HG03139 (cell line): Measurements from ENCODE around the gene SLC36A2.
"Not testable (repeated sequence)": the region's sequence is repeated elsewhere in the genome, so short reads cannot be mapped to it uniquely, and the experiment has no call there.

Experiments used
- ATAC-seq: cut with Tn5 transposase; IDR thresholded peaks from one replicate; pipeline ENCODE4 v1.9.1; 2021; ENCODE audit not compliant: unreplicated experiment

Gene SLC36A2

GRCh38 chr5:151347369-151347768 lies at the start of gene SLC36A2:
SLC36A2 (minus strand) TSS chr5:151347559; CDS start chr5:151347460, 99 bp downstream.
- no peak for ATAC-seq

- ATAC-seq: no peak
These were observed 41.6 kb upstream of the SLC36A2 start for GRCh38 chr5:151388960-151389359.

GRCh38 chr5:151384106-151384505 lies 36.7 kb upstream of the SLC36A2 start:
- ATAC-seq: no peak

- ATAC-seq: no peak
These were observed 35.7 kb upstream of the SLC36A2 start for GRCh38 chr5:151383011-151383410.

- no peak for ATAC-seq
These were observed 35.2 kb upstream of the SLC36A2 start for GRCh38 chr5:151382576-151382975.

DNA sequence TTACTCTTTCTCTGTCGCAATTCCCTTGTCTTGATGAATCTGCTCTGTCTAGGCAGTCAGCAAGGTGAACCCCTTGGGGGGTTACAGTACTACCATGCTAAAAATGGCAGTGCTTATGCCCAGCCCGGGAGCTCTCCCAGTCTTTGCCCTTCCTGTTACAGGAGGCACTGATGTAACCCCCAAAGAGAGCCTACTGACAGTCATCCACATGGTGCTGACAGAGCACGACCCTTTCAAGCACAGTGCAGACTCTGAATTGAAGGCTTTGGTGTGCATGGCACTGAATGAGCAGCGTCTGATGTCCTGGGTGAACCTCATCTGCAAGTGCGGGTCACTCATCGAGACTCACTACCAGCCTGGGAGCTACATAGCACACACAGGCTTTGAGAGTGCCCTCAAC lies 34.5 kb upstream of the SLC36A2 start:
- no peak for ATAC-seq

- no peak for ATAC-seq
These were observed 31.3 kb upstream of the SLC36A2 start for GRCh38 chr5:151378616-151379015.

GRCh38 chr5:151374539-151374938 lies 27.2 kb upstream of the SLC36A2 start:
- no peak for ATAC-seq

DNA sequence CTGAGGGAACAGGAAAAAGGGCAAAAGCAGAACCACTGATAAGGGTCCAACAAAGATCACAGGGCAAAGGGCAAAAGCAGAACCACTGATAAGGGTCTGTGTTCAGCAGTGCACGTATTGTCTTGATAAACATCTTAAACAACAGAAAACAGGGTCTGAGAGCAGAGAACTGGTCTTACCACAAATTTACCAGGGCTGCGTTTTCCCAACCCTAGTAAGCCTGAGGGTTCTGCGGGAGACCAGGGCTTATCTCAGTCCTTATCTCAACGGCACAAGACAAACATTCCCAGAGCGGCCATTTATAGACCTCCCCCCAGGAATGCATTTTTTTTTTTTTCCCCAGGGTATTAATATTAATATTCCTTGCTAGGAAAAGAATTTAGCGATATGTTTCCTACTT lies 19.7 kb upstream of the SLC36A2 start:
- ATAC-seq: not testable (repeated sequence)

- no peak for ATAC-seq
These were observed 16.3 kb upstream of the SLC36A2 start for GRCh38 chr5:151363673-151364072.

- no peak for ATAC-seq
These were observed 15.6 kb upstream of the SLC36A2 start for GRCh38 chr5:151362970-151363369.

DNA sequence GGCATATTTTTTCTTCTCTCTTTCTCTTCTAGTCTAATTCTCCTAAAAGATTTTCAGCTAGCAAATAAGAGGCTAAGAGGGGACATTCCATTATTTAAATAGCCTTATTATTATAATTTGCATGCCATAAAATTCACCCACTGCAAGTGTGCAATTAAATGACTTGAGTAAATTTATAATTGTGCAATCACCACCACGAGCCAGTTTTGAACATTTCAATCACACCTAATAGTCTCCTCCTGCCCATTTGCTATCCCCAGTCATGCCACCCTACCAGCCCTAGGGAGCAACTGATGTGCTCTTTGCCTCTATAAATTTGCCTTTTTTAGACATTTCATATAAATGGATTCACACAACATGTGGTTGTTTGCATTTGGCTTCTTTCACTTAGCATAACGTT lies 12.0 kb upstream of the SLC36A2 start:
- ATAC-seq: no peak

GRCh38 chr5:151357792-151358191 lies 10.4 kb upstream of the SLC36A2 start:
- ATAC-seq: no peak

DNA sequence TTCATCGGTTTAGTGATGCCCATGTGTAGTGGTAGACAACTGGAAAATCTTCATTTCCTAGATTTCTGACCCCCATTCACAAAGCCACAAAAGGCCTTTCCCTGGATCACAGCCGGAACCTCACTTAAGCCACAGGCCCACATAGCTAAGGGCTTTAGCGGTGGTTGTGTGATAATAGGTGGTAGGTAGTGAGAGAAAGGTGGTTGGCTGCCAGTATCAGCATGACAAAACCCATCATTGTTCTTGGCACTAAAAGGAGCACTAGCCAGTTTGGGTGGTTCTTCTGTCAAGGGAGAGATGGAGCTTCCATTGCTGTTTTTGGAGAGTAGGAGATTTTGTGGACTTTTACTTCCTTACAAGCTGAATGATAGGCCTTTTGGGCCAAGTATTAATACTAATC lies 9.7 kb upstream of the SLC36A2 start:
- no peak for ATAC-seq

DNA sequence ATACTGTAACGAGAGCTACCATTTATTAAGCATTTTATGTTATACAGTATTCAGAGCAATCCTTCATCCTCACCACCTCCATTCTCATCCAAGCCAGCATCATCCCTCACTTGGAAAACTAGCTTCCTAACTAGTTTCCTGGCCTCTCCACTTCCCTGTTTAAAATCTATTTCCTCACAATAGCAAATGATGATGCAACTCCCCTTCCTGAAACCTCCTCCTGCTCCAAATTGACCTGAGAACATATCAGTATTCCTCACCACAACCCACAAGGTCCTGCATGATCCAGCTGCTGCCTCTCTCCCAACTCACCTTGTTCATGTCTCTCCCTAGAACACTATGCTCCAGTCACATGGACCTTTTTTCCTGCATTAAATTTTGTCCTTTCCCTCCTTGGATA lies 4.3 kb upstream of the SLC36A2 start:
- no peak for ATAC-seq

DNA sequence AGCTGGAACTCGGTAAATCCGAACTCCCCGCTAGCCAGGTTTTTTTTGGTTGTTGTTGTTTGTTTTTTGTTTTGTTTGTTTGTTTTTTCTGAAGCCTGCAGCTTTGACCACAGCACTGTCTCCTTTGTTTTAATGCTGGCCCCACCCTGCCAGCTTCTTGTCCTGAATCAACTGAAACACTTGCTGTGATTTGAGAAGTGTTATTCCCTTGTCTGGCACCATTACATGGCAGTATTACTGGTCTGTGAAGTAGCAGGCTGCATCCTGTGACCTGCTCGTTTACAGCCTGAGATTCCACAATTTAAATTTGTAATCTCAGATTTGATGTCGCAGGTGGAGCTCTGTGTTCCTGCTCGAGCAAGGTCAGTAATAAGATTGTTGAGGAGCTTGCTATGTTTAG lies 1.4 kb upstream of the SLC36A2 start:
- no peak for ATAC-seq

DNA sequence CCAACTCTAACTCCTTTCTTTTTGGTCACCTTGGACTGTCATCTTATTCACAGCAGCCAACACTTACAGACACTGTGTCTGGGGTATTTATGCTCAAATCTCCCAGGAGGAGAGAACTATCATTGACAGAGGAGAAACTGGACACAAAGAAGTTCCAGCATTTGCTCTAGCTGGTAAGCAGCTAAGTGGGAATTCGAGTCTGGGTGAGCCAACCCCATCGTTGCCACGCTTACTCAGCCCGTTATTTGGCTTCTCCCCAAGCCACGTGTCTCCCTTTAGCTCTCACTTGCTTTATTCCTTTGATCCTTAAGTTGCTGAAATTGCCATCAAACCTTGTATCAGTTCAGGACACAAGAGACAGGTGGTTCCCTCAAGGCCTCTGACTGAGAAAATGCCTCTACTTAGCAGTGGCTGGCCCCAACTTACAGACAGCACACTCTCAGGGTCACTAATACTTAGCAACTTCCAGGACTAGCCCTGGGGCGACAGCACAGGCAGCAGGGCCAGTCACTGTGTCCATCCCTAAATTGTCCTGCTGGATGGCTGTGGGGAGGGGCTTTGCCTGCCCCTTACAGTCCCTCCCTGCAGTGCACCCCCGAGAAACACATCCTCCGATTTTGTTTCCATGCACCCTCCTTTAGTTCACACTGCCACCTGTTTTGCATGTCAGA lies 1.4 kb downstream of the SLC36A2 start:
- ATAC-seq: no peak

- ATAC-seq: no peak
These were observed 2.1 kb downstream of the SLC36A2 start for GRCh38 chr5:151345187-151345807.

GRCh38 chr5:151344088-151344487 lies 3.3 kb downstream of the SLC36A2 start:
- no peak for ATAC-seq

DNA sequence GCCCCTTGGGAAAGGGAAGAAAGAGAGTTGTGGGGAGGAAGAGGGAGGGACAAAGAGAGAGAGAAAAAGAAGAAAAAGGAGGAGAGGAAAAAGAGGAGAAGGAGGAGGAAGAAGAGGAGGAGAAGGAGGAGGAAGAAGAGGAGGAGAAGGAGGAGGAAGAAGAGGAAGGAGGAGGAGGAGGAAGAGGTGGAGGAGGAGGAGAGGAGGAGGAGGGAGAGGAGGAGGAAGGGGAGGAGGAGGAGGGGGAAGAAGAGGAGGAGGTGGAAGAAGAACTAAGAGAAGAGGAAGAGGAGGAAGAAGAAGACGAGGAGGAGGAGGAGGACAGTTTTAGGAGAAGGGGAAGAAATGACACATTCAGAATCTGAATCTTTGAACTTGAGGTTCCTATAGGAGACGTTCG lies 7.4 kb downstream of the SLC36A2 start:
- ATAC-seq: no peak

DNA sequence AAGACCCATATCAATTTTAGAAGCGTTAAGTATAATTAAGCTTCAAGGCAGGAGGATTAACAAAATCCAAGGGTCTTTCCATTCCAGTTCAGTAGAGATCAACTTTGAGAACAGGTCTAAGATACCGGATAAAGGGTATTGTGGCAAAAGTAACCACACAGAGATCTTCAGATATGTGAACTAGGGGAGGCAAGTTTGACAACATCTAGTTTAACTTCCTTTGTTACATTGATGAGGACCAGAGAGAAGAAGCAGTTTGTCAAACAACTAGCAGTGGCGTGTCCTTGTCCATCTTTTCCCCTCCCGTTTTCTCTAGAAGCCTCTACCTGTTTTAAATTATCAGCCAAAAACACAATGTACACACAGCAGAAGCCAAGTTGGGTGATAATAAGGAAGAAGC lies 8.6 kb downstream of the SLC36A2 start:
- ATAC-seq: no peak

GRCh38 chr5:151332857-151333256 lies 14.5 kb downstream of the SLC36A2 start:
- ATAC-seq: no peak

GRCh38 chr5:151328734-151329133 lies 18.6 kb downstream of the SLC36A2 start:
- ATAC-seq: no peak
